HEK293T (cell line): ENCODE data around the gene CDH4.

Source experiments
- ARNT ChIP-seq: fragments of 450-650 bp; IDR thresholded peaks from 2 replicates; pipeline ENCODE4 v1.6.1; 2017; ENCODE audit warnings: mild to moderate bottlenecking
- FOXM1 ChIP-seq: fragments of 450-650 bp; IDR thresholded peaks from 2 replicates; pipeline ENCODE4 v1.6.1; 2017; ENCODE audit warnings: mild to moderate bottlenecking, borderline replicate concordance

DNA sequence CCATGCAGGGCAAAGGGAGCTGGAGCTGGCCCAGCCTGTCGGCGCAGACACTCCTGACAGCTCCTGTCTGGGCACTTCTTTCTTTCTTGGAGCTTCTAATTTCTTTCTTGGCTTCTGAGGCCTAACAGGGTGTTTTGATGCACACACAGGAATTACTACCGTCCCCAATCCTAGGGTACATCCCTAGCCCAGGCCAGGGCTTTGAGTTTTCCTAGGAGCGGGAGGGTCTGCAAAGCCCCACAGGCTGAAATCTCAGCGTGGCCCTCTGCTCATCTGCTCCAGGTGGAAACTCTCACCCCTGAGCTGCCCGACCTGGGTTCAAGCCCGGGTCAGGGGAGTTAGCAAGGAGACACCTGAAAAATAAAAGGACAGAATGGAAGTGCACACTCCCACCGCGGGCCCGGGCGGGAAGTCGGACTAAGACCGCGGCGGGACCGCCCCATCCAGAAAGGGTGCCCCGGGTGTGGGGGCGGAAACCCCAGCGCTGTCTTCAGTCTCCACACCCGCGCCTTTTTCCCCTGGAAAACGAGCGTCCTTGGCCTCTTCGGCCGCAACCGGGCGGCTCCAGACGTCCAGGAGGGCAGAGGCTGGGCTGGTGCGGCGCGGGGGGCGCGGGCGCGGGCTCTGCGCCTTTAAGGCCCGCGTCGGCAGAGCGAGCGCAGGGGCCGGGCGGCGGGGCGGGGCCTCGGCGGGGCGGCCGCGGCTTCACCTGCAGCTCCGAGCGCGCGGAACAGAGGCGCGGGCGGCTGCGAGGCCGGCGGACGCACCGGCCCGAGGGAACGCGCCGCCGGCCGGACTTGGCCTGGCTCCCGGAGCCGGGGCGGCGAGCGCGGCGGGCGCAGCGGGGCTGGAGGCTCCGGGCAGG is at the start of gene CDH4:
- TF ChIP-seq FOXM1 (no peak), ARNT (no peak)
